Activated CD4-positive, alpha-beta T cell treated with anti-CD3 and anti-CD28 coated beads for 1 hour (primary cell): ENCODE results near the gene COL11A1.
"Not testable (repeated sequence)": the region's sequence is repeated elsewhere in the genome, so short reads cannot be mapped to it uniquely, and the experiment has no call there.

ENCODE experiments used
- DNase-seq: peaks from one replicate; pipeline ENCODE4 v3.0.0-alpha.2; 2020

Gene COL11A1

DNA sequence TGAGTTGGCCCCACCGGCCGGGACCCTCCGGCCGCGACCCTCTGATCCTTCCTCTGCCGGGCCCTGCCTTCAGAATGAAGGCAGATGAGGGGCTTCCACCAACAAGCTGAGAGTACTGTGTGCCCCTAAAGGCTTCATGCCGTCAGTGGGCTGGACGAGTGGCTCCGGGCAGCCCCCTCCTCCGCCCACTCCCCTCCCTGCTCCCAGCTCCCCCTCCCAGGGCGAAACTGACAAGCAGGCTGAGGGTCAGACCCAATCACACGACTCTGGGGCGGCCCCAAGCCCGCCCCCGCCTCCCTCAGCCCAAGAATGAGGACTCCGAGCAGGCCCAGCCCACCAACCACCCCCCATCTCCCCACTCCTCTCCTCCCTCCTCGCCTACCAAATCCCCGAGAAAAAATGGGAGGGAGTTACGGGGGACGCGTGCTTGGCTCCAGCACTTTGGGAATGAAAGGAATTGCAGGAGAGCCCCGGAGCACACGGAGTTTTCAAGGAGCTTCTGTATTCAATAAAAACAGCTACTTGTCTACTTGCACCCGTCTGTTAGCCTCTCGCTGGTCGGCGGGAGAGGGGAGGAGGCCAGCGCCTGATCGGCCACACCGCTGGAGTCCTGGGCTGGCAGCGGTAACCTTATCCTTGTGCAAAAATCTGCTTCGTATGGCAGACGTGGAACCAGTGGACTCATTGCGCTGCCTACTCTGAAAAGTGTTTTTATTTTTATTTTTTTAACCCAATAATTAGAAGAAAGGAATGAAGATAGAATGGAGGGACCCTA is at the start of gene COL11A1:
COL11A1 (minus strand) TSS at position 147 of the 775 bp plus-strand sequence. CDS start 344 bp downstream, outside the sequence.
- DNase-seq, result no peak

DNA sequence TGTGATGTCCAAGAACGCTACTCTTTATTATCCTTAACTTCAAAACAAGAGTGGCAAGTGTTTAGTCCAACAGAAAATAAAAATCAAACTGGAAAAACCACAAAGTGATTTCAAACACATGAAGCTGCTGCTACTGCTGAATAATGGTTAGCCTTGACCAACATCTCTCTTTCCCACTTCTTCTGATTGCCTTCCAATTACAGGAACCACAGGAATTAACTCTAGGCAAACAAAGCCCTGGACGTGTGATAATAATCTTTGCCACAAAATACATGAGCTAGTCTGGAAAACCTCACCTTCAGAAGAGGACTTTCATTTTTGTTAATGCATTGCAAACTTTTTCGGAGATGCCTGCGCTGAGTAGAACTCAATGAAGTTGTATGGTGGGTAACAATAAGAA is 48.6 kb upstream of the COL11A1 start:
- DNase-seq, result no peak

DNA sequence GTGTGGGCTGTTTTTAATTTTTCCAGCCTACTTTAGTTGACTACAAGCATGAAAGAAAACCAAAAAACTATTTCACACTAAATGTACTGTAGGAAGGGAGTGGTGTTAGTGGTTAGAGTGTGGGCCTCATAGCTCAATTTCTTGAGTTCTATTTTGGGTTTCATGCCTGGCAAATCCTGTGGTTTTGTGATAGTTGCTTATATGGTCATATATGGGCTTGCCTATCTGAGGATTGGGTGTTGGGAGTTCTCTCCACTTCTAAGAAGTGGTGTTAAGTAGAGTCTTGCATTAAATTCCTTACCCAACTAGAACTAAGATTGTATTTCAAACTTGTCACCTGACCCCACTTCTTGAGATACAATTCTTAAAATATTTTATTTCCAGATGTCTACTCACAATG is 37.8 kb upstream of the COL11A1 start:
- DNase-seq, result no peak

DNA sequence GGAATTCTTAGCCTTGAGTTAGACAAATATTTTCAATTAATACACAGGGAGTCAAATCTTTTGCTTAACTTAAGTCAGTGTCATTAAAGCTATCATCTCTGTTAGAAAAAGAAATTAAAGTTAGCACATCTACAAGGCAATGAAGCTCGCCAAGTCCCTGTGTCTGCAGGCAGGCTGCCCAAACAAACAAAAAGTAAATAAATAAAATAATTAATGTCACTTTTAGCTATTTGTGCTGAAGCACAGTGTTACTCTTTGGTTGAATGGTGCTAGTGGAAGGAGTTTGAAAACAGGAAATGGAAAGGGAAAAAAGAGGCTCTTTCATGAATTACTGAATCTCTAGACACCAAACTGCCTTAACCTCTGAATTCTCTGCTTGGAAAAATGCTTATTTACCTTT is 37.1 kb upstream of the COL11A1 start:
- no peak for DNase-seq

DNA sequence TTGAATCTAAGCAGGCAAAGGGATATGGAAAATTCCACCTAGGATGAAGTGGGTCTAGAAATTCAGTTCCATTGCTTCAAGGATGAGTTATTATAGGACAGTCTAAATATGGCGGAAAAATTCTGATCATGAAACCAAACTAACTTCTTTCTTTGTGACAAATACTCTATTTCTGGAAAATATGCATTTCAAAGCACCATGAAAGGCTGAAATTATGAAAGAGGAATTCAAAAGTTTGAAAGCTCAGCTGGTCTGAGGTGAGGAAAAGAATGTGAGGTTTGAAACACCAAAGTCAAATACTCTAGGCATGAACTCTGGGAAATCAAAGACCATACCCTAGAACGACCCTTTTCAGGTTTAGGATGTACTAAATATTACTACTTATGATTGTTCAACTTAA is 36.4 kb upstream of the COL11A1 start:
- no peak for DNase-seq

DNA sequence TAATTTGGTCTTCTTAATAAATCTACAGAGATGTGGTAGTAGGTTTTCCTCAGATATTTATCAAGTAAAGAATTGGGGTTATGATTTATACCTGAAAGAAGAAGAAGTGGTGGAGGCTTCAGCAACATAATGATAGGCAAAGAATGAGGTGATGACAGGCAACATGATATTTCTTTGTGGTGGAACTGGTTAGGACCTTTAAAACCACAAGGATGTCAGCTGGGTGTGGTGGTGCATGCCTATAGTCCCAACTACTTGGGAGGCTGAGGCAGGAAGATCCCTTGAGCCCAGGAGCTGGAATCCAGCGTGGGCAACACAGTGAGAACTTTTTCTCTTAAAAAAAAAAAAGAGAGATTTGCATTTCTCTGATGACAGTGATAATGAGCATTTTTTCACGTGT is 34.1 kb upstream of the COL11A1 start:
- DNase-seq, result no peak

DNA sequence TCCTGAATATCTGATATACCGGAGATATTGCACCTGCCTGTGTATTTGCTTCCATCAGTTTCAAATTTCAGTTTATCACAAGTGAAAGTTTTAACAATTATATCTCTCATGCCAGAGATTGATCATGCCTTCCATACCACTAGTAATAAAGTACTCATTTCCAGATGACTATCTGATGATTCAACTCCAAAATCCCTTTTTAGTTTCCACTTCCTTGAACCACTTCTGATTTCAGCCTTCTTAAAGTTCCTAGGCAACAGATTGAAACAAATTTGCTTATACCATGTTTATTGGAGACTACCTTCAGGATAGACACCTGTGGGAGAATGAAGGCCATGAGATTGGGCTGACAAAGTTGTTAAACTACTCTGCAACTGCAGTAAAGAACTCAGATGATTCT is 21.5 kb upstream of the COL11A1 start:
- DNase-seq, result no peak

DNA sequence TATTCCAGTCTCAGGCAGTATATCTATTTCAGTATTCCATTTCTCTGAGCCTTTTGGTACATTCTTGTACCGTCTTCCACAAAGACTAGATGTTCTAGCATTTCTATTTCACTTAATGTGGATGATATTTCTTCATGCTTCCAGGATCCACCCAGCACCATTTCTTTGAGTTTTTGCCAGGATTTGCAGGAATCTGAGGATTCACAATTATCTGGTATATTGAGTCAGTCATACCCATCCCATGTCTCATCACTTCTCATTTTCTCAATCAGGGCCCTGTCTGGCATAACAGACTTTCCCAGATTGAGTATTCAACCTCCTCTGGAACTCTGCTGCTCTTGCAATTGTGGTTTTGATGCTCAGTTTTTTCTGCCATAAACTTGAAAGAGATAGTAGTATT is 20.9 kb upstream of the COL11A1 start:
- no peak for DNase-seq

DNA sequence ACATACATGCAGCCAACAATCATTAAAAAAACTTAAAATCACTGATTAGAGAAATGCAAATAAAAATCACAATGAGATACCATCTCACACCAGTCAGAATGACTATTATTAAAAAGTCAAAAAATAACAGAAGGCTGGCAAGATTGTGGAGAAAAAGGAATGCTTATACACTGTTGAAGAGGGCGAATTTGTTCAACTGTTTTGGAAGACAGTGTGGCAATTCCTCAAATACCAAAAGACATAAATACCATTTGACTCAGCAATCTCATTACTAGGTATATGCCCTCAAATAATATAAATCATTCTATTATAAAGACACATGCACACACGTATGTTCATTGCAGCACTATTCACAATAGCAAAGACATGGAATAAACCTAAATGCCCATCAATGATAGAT is 19.9 kb upstream of the COL11A1 start:
- DNase-seq, result not testable (repeated sequence)

DNA sequence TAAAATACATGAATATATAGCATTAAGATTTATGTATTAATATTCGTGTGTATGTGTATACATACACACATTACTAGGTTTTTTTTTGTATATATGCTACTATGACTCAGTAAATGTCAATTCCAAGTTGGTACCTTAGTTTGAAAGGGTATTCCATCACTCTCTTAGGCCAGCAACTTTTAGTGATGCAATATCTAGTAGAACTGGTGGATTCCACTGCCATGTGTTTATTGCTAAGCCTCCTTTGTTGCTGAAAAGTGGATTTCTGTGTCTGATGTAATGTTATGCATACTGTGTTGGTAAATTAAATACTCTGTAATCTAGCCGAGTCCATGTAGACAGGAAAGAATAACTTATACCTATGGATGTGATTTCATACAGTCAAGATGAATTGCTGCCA is 16.9 kb upstream of the COL11A1 start:
- DNase-seq, result no peak

DNA sequence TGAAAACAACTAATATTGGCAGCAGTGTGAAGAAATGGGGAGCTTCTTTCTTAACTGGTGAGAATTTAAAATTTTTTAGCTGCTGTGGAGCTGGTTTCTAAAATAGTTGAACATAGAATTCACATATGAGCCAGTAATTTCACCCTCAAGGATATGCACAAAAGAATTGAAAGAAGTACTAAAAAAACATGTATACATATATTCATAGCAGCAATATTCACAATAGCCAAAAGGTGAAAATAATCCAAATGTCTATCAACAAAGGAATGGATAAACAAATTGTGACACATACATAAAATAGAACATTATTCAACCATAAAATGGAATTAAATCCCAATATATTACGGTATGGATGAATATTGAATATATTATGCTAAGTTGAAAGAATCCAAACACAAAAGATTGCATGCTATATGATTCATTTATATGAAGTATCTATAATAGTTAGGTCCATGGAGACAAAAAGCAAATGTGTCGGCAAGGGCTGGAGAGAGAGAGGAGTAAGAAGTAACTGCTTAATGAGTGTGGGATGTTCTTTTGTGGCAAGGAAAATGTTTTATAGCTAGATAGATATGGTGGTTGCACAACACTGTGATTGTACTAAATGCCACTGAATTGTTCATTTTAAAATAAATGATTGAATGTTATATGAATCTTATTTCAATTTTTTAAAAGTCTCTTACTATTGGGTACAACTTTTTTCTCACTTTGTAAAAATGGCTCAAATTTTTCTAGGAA is 14.8 kb upstream of the COL11A1 start:
- DNase-seq, result no peak

DNA sequence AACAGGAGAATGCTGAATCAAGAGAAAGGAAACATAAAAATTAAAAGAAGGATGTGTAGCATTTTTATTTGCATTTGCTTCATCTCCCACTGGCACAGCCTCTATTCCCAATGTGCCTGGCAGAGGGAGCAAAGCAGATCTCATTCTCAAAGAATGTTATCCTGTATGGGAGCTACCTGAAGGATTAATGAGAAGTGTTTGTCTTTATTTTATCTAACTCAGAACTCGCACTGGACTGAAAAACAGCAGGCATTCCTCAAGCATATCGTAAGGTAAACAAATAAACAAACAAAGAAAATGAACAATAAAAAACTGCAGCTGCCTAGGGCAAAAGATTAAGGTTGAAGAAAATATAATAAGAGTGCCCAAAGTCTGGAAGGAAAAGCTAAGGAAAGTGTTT is 12.7 kb upstream of the COL11A1 start:
- no peak for DNase-seq

DNA sequence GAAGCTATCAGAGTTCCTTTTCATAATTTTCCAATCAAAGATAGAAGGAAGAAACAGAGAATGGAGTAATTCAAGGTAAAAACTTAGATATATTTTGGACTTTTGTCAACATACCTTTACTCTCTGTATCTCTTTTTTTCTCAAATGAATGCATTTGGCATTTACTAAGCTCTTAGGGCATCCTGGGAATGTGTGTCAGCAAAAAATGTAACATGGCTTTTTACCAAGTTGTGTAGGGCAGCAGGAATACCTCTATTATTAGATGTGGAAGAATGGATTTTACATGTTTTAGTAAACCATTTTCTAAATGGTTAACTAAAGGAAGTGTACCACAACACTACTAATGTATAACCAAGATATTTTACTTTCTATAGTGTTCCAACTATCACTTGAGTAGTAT is 4.2 kb upstream of the COL11A1 start:
- no peak for DNase-seq

DNA sequence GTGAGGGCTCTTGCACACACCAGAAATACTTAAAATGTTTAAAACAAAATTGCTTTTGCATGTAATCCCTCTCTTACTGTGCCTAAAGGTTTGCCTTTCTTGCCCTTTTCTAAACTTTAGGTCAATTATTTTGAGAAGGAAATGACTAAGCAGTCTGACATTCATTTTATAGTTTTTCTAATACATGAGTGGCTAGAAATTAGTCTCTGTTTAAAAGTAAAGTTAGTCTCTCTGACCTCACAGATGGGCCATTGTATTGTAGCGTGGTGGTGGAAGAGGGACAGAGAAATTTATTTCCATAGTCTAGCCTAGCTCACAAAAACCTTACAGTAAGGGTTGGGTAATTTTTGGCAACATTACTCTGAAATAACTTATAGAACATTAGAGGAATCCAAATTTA is 3.6 kb upstream of the COL11A1 start:
- DNase-seq, result no peak

DNA sequence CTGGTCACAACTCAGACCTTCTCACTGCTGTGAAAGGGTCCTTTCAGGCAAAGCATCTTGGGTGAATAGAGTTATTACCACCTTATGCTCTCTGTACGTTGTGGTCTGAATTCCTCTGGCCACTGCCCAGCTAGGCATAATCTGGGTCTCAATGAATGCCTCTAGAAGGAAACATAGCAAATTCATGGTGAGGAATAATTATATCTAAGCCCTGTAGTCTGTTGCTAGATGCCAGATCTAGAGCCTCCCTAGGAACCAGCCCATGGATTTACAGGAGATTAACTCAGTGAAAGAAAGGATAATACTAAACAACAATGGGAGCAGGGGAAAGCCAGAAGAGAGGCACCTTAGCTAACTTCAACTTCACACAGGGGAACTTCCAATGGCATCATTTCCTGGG is 2.4 kb upstream of the COL11A1 start:
- no peak for DNase-seq

DNA sequence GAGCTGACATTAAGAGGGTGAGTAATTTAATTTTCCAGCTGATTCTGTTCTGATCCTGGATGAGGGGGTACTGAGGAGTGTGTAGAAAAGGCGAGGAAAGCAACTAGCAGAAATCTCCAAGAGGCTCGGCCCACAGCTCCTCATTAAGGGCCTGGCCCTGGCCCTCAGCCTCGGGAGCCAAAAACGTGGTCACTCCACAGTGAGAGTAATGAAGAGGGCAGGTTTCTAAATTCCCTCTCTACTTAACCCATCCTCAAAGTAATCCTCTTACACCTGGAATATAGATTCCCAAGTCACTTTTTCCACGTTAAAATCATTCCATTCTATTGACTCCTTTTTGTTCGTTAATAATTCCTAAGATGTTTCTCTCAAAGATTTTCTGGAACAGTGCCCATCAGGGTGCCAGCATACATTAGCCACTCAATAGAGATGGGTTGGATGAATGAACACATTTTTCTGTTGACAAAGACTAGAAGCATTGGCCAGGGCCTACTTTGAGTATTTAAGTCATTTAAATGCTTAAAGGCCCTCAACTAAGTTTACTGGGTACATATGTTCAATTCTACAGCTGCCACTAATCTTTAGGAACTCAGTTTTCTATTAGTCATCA is 1.1 kb upstream of the COL11A1 start:
- no peak for DNase-seq

DNA sequence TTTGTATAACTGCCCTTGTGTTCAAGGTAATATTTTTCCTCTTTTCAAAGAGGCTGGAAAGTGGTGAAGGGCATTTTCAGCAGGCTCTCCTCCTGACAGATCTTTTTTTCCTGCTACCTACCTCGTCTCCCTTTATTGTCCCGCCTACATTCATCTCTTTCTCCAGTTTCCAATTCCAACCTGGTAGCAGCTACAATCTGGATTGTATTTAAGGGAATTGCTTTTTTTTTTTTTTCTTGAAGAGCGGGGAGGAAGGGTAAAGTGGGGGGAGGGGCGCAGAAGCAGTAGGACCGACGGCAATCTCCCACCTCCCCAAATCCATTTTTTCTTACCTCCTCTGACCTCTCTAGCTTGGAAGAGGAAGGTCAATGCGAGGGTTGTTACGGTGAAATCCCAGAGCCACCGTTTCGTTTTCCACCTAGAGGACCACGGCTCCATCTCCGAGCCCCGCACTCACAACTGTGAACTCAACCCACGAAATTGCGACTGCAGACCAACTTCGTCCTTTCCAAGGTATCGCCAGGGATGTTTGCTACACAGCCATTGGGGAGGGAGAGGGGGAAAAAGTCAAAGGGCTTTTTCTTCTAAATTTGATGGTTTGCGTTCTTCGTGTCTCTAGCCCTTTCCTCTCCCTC is 464 bp downstream of the COL11A1 start:
- DNase-seq, result no peak

DNA sequence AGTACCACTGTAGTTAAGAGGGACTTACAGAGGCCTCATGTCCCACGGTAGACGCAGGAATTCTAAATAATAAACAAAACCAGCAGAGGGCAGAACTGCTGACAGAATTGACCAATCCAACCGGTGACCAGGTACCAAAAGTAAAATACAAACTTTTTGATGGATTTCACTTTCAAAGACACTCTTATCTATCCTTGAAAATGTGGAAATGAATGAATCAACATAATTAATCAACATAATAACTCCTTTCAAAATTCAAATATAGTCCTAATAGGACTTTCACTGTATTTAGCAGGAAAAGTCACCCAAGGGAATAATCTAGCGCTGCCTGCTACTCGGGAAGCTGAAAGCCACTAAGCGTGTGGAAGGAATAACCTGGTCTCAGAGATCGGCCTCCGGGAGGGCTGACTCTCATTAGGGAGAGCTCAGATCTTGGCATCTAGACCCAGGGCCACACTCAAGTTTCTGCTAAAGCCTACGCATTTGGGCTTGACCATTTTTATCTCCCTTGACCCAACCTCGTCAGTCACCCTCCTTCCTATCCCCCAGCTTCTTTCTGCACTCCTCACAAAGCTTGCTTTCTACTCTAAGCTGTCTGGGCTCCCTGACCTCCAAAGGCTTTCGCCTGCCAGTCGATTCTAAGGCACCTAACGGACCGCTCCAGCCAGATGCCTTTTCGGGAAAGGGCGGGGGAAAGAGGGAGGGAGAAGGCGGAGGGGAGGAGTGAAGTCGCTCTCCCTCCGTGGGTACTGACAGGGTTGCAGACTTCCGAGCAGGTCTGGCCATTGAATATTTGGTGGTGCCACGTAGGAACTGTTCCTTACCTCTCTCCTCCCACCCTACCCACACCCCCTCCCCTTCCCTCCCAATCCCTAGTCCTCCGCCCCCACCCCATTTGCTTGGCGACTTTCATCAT is 1.6 kb downstream of the COL11A1 start:
- DNase-seq, result no peak

DNA sequence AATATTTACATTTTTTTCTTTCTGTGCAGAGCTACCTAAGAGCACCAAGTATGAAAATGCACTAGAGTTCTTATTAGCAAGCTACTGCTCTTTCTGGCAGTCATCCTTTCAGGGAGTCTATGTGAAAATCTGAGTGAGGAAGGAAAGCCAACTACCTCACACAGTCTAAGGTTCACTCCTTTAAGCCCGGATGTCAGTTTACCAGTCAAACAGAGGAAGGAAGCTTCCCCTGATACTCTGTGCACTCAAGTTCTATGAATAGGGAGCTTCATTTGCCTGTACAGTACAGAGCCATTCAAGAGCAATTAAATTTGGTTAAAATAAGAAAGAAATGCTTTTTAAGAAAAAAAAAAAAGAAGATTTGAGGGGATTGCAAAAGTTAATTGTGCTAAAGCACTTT is 6.9 kb downstream of the COL11A1 start:
- DNase-seq, result no peak

DNA sequence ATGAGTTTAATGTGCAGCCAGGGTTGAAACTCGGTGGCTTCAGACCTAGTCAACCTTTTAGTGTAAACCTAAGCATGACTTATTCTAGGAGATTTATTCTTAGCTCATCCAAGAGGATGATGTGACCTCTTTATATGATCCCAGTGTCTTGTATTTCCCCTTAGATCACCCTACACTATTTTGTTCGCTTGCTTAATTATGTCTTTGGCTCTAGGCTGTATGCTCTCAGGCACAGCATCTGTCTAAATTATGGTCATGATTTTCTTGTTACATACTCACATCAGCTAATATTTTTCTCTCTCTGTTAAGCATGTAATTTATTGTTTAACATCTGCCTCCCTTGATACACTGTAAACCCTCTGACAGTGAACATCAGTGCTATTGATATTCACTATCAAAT is 19.1 kb downstream of the COL11A1 start:
- DNase-seq, result no peak

DNA sequence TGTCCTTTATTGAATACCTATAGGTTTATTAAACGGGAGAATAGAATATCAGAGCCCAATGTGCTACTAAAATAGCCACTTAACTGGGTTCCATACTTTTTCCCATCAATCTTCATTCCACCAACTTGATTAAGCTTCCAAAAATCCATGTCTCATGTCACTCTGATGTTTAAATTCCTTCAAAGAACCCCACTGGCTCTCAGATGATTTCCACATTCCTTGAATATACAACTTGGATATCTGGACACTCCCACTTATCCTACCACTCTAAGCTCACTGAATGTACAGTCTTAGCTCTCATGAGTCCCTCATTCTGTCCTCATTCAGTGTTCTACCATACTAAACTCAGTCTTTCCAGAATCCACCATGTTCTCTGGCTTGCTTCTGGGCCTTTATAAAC is 21.1 kb downstream of the COL11A1 start:
- DNase-seq, result no peak

DNA sequence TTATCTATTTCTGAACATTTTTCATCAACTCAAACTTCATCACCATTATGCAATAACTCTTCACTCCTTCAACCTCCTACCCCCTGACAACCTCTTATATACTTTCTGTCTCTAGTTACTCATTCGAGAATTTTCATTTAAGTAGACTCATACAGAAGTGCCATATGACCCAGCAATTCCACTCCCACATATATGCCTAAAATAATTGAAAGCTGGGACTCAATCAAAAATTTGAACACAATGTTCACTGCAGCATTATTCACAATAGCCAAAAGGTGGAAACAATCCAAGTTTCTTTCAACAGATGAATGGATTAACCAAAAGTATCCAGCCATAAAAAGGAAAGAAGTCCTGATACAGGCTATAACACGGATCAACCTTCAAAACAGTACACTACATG is 24.1 kb downstream of the COL11A1 start:
- DNase-seq, result no peak
